Activated naive CD4-positive, alpha-beta T cell treated with anti-CD3 and anti-CD28 coated beads, Interleukin-2, amount 50 U/mL, for 72 hours (primary cell): ENCODE results near the gene OR4N2. TPM values are rescaled to one million over a fixed set of nuclear protein-coding genes. Genes with fewer than 3 reads are reported as not detected.
"Not testable (repeated sequence)": the region's sequence is repeated elsewhere in the genome, so short reads cannot be mapped to it uniquely, and the experiment has no call there.

Source experiments
- ATAC-seq, 2 donors: fragments of 150-1000 bp; cut with Tn5 transposase; 2 replicates each; pipeline ENCODE4 v1.10.0; 2021; ENCODE audit warnings: mild to moderate bottlenecking in 2 of 2, moderate library complexity in 2 of 2
- DNase-seq, 2 donors: peaks; one replicate each; pipeline ENCODE4 v3.0.0; 2021 to 2022; ENCODE audit warnings: low spot score in 2 of 2
- H3K27ac Mint-ChIP-seq, 2 donors: one replicate each; pipeline ENCODE4 v1.8.0; 2022; ENCODE audit warnings: mild to moderate bottlenecking in 2 of 2, mixed read lengths in 2 of 2
- H3K36me3 Mint-ChIP-seq, 2 donors: one replicate each; pipeline ENCODE4 v1.8.0; 2022; ENCODE audit warnings: mixed read lengths in 2 of 2
- H3K9me3 Mint-ChIP-seq, 2 donors: one replicate each; pipeline ENCODE4 v1.8.0; 2022; ENCODE audit warnings: mixed read lengths in 2 of 2
- total RNA-seq, 2 donors: library from RNA; stranded (reverse); gene quantifications; one replicate each; pipeline ENCODE4 v1.2.3, GENCODE V29; 2022

Gene OR4N2
- total RNA-seq, 2 donors from 2014 or later, result not detected

GRCh38 chr14:19821016-19821415 lies 17.4 kb downstream of the OR4N2 start:
- not testable (repeated sequence) for ATAC-seq, DNase-seq, H3K27ac Mint-ChIP-seq
- Mint-ChIP-seq H3K9me3 (peaks cover 8 to 13% of the 10 kb centered on the region in 2 donors), H3K36me3 (peaks cover 0 to 11% of the 10 kb centered on the region in 2 donors)

- ATAC-seq (no peak), DNase-seq (no peak)
- Mint-ChIP-seq H3K27ac (no peak overlapping the region), H3K9me3 (peaks cover 8 to 13% of the 10 kb centered on the region in 2 donors), H3K36me3 (peaks cover 0 to 11% of the 10 kb centered on the region in 2 donors)
Observed at GRCh38 chr14:19823178-19823577, 19.6 kb downstream of the OR4N2 start.

GRCh38 chr14:19823765-19824164 lies 20.2 kb downstream of the OR4N2 start:
- DNase-seq (no peak), ATAC-seq (no peak)
- Mint-ChIP-seq H3K36me3 (peaks cover 0 to 11% of the 10 kb centered on the region in 2 donors), H3K9me3 (peaks cover 8 to 13% of the 10 kb centered on the region in 2 donors), H3K27ac (no peak overlapping the region)

- not testable (repeated sequence) for ATAC-seq, DNase-seq, H3K9me3 Mint-ChIP-seq, H3K36me3 Mint-ChIP-seq, H3K27ac Mint-ChIP-seq
Observed at GRCh38 chr14:19827626-19828244, 24.2 kb downstream of the OR4N2 start.

GRCh38 chr14:19828314-19828713 lies 24.7 kb downstream of the OR4N2 start:
- Mint-ChIP-seq H3K36me3 (no peaks in the 10 kb centered on the region), H3K9me3 (no peaks in the 10 kb centered on the region), H3K27ac (no peak overlapping the region)
- no peak for ATAC-seq
- no peak for DNase-seq

- H3K9me3 Mint-ChIP-seq, H3K27ac Mint-ChIP-seq, ATAC-seq, DNase-seq, H3K36me3 Mint-ChIP-seq: not testable (repeated sequence)
Observed at GRCh38 chr14:19834203-19834848, 30.8 kb downstream of the OR4N2 start.

GRCh38 chr14:19838433-19838832 lies 34.9 kb downstream of the OR4N2 start:
- DNase-seq (no peak), ATAC-seq (no peak)
- Mint-ChIP-seq H3K9me3 (no peaks in the 10 kb centered on the region), H3K27ac (no peak overlapping the region), H3K36me3 (no peaks in the 10 kb centered on the region)

GRCh38 chr14:19851365-19851764 lies 47.8 kb downstream of the OR4N2 start:
- ATAC-seq (no peak), DNase-seq (no peak)
- Mint-ChIP-seq H3K9me3 (no peaks in the 10 kb centered on the region), H3K27ac (no peak overlapping the region), H3K36me3 (no peaks in the 10 kb centered on the region)

GRCh38 chr14:19866061-19866669 lies 62.6 kb downstream of the OR4N2 start:
- not testable (repeated sequence) for ATAC-seq, H3K27ac Mint-ChIP-seq, H3K36me3 Mint-ChIP-seq, H3K9me3 Mint-ChIP-seq, DNase-seq

GRCh38 chr14:19873178-19873577 lies 69.6 kb downstream of the OR4N2 start:
- ATAC-seq (no peak), DNase-seq (no peak)
- Mint-ChIP-seq H3K27ac (no peak overlapping the region), H3K9me3 (no peaks in the 10 kb centered on the region), H3K36me3 (no peaks in the 10 kb centered on the region)

GRCh38 chr14:19874842-19875241 lies 71.3 kb downstream of the OR4N2 start, which contains the start of gene OR4K2:
OR4K2 (plus strand) TSS chr14:19875142; CDS start chr14:19876268, 1,126 bp downstream.
- no peaks in the 10 kb centered on the region for H3K9me3 Mint-ChIP-seq
- no peak within 1 kb of the TSS for H3K27ac Mint-ChIP-seq
- DNase-seq (no peak), ATAC-seq (no peak)
- no peaks in the 10 kb centered on the region for H3K36me3 Mint-ChIP-seq

- H3K27ac Mint-ChIP-seq, result no peak overlapping the region
- H3K9me3 Mint-ChIP-seq, result no peaks in the 10 kb centered on the region
- ATAC-seq, result no peak
- DNase-seq, result no peak
- no peaks in the 10 kb centered on the region for H3K36me3 Mint-ChIP-seq
Observed at GRCh38 chr14:19878029-19878642, 74.6 kb downstream of the OR4N2 start.

Other genes starting within 250 kb of the OR4N2 start
- gene OR11H2, start 89.9 kb upstream of the OR4N2 start, total RNA-seq, result not detected
- gene OR4Q3, start 60.2 kb upstream of the OR4N2 start, total RNA-seq, result not detected
- gene OR4M1, start 30.3 kb upstream of the OR4N2 start, total RNA-seq, result not detected
- not detected for gene OR4K2, start 71.4 kb downstream of the OR4N2 start, total RNA-seq
- gene OR4K5, start 116.8 kb downstream of the OR4N2 start, total RNA-seq, result not detected
- gene OR4K1, start 127.1 kb downstream of the OR4N2 start, total RNA-seq, result not detected
- not detected for gene OR4K15, start 171.8 kb downstream of the OR4N2 start, total RNA-seq
- not detected for gene OR4Q2, start 198.4 kb downstream of the OR4N2 start, total RNA-seq
- not detected for gene OR4K14, start 215.5 kb downstream of the OR4N2 start, total RNA-seq
- gene OR4K13, start 232.3 kb downstream of the OR4N2 start, total RNA-seq, result not detected